NCI-H2196 (cell line): ENCODE measurements around the gene GRPEL1.

ENCODE experiments used
- DNase-seq: peaks from one replicate; lab custom pipeline; 2025; ENCODE audit not compliant: unreplicated experiment; lab: John Stamatoyannopoulos, UW

GRPEL1 gene

GRCh38 chr4:7025040-7025602 lies 42.7 kb downstream of the GRPEL1 start:
- DNase-seq, result no peak

GRCh38 chr4:7024336-7024890 lies 43.5 kb downstream of the GRPEL1 start:
- DNase-seq, result no peak

DNA sequence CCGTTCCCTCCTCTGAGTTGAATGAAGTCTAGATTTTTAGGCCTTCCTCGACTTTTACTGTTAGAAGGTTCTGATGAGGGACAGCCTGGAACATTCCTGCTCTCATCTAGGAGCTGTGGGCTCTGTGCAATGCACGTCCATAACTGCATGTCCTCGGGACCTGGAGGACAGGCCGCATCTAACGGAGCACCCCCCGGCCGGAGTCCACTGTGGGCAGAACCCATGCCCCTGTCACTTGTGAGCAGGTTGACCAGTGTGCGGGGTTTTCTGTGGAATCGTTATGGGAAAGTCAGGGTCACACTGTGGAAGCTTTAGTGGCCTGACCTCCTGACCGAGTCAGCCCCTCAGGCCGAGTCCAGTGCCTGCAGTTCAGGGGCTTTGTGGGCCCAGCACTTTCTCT lies 44.0 kb downstream of the GRPEL1 start:
- DNase-seq, result no peak

GRCh38 chr4:7023486-7023885 lies 44.4 kb downstream of the GRPEL1 start:
- no peak for DNase-seq

DNA sequence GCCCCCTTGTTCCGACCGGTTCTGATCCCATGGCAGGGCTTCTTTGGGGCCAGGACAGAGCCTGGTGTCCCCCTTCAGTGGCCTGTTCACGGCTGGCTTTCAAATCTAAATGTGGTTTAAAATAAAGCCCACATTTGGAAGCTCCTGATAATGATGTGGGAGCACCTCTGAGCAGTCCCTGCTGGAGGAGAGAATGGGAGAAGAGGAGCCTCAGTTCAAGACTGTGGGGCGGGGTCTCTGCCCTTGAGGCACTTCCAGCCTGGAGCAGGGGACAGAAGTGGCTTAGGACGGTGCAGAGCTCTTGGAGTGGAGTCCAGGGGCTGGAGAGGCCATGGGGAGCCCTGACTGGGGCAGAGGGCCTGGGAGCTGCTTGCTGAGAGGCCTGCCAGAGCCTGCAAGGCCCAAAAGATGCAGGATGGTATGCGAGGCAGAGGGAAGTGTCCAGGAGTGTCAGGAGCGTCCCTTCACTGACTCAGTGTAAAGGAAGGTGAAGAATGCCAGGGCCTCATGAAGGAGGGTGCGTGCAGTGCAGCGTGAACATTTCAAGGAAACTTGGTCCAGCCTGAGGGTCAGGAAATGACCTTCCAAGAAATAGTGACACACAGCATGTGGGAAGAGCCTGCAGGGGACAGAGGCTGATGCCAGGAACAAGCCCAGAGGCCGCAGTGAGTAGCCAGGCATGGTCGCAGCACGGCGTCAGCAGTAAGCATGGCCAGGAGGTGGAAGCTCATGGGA lies 45.8 kb downstream of the GRPEL1 start:
- no peak for DNase-seq

DNA sequence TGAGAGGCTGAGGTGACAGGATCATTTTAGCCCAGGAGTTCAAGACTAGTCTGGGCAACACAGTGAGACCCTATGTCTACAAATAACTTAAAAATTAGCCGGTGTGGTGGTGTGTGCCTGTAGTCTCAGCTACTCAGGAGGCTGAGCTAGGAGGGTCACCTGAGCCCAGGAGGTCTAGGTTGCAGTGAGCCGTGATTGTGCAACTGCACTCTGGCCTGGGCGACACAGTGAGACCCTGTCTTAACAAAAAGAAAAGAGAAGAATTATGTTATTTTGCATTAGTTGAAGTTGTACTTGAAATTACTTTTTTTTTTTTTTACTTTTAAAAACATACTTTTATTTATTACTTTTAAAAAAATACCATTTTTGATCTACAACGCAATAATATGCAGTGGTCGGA lies 46.5 kb downstream of the GRPEL1 start:
- no peak for DNase-seq

GRCh38 chr4:7020856-7021255 lies 47.0 kb downstream of the GRPEL1 start:
- no peak for DNase-seq

DNA sequence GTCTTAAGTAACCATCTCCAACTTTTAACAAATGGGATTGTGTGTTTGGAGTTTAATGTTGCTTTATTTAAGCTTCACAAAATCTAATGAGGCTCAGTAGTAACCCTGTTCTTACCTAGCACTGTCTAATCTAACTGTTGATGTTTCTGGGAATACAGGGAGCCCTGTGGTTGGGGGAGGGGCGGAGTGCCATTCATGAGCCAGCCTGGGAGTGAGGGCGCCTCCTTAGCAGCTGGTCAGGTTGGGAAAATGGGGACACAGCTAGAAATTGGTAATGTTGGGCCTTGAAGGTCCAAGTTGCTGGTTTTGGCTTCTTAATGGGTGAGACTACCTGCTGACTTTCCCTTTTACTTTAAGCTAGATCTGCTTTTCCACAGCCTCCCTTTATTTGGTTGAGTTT lies 47.6 kb downstream of the GRPEL1 start:
- DNase-seq, result no peak

DNA sequence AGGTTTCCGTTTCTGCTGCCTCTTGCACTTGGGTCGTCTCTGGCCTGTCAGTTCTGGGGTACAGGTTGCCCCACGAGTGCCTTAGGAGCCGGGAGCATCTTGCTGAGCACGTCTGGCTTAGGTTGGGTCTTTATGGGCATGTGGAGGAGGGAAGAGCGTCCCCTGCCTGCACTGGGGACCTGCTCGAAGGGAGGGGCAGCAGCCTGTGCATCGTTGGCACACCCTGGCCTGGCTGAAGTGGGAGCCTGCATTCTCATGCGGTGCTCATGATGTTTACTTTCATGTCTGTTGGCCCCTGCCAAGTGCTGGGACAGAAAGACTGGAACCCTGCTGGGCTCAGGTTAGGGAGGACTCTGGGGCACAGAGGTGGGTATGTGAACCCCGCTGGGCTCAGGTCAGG lies 48.5 kb downstream of the GRPEL1 start:
- no peak for DNase-seq

DNA sequence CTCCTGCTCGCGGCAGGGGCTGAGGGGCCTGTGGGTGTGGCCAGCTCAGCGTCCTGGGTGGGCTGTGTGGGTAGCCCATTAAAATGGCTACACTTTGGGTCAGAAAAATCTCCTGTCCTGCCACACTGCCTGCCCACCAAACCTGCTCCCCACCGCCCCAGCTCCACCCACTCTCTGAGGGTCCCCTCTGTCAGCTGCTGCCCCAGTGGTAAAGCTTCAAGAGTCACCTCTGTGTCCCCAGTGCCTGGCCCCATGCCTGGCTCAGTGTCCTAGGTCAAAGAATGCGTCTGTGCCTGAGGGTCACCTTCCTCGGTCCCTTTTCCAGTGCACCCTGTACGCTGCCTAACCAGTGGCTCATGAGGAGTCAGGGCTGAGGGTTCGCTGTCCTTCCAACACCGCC lies 49.6 kb downstream of the GRPEL1 start:
- no peak for DNase-seq

DNA sequence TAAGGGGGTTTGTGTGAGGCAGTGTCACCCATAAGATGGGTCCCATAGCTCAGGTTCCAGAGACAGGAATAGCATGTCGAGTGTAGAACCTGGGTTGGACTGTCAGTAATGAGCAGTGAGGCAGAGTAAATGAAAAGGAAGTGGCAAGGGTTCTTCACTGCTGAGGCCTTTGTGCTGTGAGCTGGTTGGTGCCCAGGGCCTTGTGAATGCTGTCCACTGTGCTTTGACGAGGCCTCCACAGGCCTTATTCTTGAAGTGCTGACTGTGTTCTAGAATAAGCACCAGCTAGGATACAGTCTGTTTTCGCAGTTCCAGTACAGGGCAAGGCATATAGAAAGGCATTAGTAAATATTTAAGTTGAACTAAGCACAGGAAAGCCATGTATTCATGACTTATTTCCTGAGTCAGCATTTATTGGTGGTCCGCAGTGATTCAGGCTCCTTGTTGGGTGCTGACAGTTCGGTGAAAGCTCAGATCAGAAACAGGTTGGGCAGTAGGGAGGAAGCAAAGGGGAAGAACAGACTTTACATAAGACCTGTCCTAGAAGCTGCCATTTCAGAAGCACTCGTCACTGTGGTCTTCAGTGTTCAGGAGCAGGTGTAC lies 50.3 kb downstream of the GRPEL1 start:
- DNase-seq, result no peak

- no peak for DNase-seq
Measured at GRCh38 chr4:7016512-7016911, 51.4 kb downstream of the GRPEL1 start.

- no peak for DNase-seq
Measured at GRCh38 chr4:7016086-7016485, 51.8 kb downstream of the GRPEL1 start.

GRCh38 chr4:7015383-7016035 lies 52.4 kb downstream of the GRPEL1 start:
- no peak for DNase-seq

DNA sequence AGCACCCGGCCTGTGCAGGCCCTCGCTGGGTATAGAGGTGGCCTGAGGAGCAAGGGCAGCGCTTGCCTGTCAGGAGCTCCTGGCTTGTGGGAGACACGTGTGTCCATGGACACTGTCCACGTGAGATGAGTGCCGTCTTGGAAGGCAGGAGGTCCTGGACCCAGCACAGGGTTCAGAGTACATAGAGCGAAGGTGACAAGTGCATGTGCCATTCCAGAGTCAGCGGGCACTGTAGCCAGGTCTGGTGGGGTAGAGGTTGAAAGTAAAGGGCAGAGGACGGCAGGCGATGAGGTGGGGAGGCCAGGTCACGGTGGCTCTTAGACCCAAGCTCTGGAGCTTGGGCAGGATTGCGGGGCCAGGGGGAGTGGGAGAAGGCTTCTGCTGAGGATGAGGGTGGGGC lies 53.0 kb downstream of the GRPEL1 start:
- no peak for DNase-seq

GRCh38 chr4:7013175-7013574 lies 54.7 kb downstream of the GRPEL1 start:
- no peak for DNase-seq

DNA sequence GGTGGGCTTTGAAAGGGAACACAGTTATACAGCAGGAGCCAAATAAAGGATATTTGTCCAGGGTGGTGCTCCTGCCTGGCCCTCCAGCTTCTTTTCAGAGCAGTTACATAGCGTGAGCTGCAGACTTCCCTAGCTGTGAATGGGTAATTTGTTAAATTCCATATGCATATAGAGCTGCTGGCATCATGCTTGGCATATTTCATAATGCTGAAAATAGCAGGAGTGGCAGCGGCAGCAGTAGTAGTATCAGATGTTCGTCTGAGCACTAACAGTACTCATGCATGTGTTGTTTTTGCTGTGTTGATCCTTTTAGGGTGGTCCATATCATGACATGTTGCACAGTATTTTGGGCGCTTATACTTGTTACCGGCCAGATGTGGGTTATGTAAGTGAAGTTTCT lies 58.3 kb downstream of the GRPEL1 start:
- DNase-seq, result no peak
